HG03175 (cell line): Measurements from ENCODE around the gene IARS1.

ENCODE experiments used
- ATAC-seq: cut with Tn5 transposase; IDR thresholded peaks from one replicate; pipeline ENCODE4 v1.9.1; 2021; ENCODE audit warnings: mild to moderate bottlenecking, moderate library complexity; ENCODE audit not compliant: unreplicated experiment

The IARS1 gene

DNA sequence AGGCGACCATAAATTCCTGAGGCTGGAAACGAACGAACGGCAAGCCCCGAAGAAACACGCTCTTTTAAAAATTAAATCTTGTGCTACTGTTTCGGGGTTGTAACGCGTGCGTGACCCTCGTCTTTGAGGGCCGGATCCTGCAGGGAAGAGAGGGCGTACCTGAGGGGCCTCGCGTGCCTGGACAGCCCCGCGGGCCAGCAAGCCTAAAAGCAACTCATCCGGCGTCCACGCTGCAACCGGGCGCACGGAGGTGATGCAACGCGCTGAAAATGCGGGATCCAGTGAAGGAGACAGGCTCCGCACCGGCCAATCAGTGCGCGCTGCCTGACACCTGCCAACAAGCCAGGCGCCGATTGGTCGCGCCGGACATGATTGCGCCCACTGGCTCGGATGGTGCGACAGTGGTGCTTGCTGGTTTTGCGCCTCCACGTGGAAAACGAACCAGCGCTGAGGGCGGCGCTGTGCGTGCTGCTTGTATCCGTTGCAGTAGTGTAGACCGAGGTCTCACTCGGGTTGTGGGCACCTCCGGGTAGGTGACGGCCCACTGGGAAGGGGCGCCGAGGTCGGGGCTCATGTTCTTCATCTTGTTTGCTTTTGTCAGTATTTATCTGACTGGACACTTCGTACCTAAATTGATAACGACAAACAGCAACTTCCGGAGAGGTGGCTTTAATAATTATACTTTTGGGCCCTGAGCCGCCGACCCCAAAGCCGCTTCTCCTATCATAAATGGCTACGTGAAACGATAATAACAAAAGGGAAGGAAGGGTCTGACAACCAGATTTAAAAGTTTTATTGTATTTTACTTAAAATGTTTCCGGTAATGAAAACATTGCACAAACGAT, at the start of gene IARS1:
Gene IARS1, minus strand, starts transcription at position 246 of the 845 bp plus-strand sequence. CDS start 4,278 bp downstream, outside the sequence.
- peak; percentile 97 for ATAC-seq

- ATAC-seq, result no peak
Observed at GRCh38 chr9:92342825-92343488, 49.5 kb upstream of the IARS1 start.

DNA sequence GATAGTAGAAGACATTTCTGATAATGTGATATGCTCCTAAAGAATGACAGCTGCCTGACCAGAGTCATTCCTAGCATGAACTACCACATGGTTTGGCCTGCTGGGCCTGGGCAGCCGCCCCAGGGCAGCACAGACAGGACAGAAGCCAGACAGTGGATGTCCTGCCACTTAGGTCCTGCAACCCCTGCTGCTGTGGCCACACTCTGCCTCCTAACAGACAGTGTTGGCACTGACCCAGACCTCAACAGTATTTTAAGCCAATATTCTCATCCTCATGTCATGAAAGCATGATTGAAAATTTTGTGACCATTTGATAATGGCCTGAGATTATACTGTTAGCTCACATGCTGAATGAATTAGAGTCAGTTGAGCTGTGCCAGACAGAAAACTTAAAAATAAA, 48.1 kb upstream of the IARS1 start:
- no peak for ATAC-seq

DNA sequence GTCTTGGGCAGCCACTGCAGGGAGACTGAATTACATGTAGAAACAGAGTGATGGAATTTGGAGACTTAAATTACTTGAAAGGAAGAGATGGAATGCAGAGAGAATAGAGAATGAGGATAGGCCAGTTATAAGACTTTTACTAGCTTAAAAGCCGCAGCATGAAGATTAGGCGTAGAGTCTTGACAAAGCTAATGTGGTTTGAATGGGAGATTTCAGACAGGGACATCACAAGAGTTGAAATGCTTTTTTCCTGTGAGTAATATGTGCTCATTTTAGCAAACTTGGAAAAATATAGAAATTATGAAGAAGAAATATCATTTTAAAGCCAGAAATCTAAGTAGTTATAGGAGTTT, 39.8 kb upstream of the IARS1 start:
- ATAC-seq, result no peak

DNA sequence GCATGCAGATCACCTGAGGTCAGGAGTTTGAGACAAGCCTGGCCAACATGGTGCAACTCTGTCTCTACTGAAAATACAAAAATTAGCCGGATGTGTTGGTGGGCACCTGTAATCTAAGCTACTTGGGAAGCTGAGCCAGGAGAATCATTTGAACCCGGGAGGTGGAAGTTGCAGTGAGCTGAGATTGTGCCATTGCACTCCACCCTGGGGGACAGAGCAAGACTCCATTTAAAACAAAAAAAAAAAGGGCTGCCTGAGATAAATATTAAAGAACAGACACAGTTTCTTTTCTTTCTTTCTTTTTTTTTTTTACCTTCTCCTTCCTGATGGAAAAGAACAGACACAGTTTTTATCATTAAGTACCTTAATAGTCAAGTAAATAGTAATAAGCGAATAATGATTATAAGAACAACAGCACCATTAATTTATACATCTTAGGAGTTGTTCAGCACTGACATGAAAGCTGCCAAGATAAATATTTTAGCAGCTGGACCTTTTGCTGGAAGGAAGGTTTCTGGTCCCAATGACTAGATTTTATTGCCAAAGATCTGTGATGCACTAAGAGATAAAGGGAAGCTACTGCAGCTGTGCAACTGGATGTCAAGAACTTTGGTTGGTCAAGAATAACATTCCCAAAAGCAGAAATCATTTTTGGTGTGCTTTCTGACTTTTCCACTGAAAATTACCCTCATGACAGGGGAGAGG, 39.2 kb upstream of the IARS1 start:
- no peak for ATAC-seq

DNA sequence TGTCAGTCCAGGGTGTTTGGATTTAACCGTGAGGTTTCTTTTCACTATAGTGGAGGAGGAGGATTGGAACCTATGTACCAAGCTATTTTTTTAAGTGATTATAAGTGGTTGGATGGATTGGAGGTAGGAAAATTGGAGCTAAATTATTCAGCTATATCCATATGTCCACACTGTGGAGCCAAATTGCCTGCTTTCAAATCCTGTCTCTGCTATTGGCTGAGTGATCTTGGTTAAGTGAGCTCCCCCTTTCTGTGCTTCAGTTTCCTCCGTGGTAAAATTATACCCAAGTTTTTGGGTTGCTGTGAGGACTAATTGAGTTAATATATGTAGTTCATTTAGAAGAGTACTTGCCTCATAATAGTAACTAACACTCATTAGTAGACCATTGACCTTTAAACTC, 34.7 kb upstream of the IARS1 start:
- no peak for ATAC-seq

DNA sequence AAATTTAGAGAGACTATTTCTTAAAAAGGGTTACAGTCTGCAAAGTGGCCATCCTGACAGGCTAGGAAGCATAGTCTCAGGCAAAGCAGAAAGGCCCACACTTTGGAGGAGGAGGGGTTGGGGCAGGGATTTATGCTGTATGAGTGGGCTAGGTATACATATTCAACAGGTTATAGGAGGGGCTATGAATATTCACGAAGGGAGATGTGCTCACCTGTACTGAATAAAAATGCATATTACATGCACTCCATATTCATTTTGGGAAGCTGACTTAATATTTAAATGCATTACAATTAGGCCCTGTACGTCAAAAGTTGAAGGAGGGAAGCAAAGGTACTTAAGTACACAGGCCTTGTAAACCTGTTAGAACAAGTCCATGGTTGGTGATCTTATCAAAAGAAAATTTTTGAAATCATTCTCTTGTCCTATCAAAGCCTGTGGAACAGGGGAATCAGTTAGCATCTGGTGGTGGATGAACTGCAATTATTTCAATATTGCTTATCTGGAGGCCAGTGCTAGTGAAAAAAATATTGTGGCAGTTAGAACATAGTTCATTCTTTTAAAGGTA, 33.9 kb upstream of the IARS1 start:
- ATAC-seq, result no peak

DNA sequence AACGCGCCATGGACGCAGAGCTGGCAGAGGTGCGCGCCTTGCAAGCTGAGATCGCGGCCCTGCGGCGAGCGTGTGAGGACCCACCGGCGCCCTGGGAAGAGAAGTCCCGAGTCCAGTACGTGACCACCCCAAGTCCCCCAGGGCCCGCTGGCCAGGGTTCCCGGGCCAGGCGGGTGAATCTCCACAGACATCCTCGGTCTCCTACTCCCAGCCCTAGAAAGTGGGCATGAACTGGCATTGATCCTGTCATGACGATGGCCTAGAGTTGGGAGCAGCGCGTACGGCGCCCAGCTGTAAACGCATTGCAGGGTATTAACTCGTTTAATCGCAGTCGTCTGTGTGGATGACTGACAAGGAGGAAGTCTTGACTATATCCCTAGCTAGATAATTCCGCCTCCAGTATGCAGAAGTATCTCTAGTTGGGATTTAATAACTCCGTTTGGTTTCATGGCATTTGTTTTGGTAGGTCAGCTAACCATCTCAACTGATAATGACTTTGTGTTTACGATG, 32.5 kb upstream of the IARS1 start:
- no peak for ATAC-seq

DNA sequence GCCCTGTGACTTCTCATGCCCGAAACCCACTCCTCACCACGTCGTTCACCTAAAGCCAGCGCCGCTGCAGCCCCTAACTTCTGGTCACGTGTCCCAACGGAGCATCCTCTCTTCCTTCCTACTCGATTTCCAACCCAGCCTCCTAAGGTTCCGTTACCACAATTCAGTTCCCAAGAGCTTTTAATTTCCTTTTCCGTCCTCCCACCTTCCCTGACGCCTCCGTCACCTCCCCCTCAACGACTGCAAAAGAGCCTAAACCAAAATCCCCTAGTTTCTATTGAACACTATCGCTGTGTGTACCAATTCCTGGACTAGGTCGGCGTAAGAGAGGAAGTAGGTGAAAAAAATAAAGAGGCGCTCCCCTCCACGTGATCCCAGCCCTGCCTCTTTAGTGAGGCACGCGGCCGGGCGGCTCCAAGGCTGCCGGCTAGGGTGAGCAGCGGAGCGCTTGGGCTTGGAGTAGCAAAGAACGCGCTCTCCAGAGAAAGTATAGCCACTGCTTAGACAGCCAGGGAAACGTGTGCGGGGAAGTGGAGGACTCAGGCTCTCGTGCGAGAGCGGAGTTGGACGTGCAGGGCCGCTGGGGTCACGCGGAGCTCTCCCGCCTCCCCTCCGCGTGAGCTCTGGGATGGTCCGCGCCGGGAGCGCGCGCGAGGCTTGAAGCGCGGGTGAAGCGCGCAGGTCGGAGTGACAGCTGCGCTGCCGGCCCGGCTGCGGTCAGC, 31.9 kb upstream of the IARS1 start, which contains the start of the genes CENPP and NOL8:
Gene CENPP, plus strand, starts transcription at position 685 of the 722 bp plus-strand sequence.
Gene NOL8, minus strand, starts transcription at position 82 of the 722 bp plus-strand sequence. CDS start 1,189 bp downstream, outside the sequence.
- ATAC-seq, result peak; percentile 95

GRCh38 chr9:92324889-92325268, 31.4 kb upstream of the IARS1 start:
- peak; percentile 10 for ATAC-seq

- no peak for ATAC-seq
Observed at GRCh38 chr9:92324431-92324830, 30.9 kb upstream of the IARS1 start.

DNA sequence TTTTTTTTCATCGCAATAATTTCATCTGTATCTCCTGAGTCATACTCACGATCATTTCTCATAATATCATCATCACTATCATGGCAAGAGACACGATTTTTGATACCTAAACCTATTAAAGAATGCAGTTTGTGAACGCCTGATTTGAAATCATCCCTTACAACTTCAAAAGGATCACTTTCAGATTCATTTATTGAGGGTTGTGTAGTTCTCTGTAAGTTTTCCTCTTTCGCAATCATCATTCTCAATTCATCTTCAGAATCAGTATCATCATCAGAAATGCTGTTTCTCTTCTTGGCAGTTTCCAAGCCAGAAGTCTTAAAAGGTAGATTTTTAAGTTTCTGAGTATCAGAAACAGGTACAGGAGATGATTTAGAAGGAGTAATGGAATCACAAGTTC, 22.0 kb upstream of the IARS1 start:
- no peak for ATAC-seq

DNA sequence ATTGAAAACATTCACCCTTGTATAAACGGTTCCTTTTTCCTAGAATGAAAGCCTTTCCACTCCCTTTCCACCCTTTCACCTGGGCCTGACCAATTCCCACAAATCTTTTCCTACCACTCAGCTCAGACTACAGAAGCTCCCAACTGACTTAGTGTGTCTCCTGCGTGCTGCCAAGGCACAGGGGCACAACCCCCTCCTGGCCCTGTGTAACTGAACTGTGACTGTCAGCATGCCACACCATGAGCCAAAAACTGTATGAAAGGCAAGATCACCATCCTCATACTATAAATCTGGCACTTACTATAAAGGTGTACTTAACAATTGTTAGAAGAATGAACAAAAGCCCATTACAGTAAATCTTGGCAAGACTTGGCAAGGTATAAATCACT, 20.1 kb upstream of the IARS1 start:
- no peak for ATAC-seq

- no peak for ATAC-seq
Observed at GRCh38 chr9:92312887-92313623, 19.6 kb upstream of the IARS1 start.

DNA sequence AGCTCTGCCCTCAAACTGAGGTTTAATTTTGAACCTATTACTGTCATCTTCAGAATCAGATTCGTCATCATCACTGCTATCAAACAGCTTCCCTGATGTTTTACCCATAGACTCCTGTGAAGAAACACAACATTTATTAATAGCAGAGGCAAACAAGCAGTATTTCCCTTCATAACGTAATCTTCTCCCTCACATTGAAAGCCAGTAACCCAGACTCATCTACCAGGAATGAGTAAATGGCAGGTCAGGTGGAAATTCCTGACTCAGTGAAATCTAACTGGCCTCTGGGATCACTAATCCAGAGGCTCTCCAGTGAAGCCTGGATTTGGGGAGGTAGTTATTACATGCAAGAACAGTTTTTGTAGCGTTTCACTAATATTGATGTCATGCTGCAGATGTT, 17.1 kb upstream of the IARS1 start:
- ATAC-seq, result no peak

GRCh38 chr9:92308893-92309292, 15.4 kb upstream of the IARS1 start:
- ATAC-seq, result no peak

- no peak for ATAC-seq
Observed at GRCh38 chr9:92300936-92301335, 7.4 kb upstream of the IARS1 start.

DNA sequence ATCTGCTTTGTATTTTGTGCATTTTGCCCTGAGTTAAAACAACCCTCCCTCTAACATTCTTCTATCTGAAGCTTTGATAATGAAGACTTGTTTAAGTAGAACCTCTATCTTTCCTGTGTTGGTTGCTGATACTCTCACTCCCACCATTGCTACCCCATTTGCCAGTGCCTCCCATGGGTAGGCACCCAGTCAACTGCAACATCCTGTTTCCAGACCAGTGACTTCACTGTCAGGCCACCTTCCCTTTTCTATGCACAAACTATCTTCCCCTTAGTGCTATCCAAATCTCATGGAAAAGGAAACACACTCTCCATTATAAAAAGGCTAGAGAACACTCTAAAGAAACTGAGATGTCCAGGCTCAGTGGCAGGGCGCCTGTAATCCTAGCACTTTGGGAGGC, 5.6 kb upstream of the IARS1 start:
- ATAC-seq, result peak; percentile 50

- ATAC-seq, result no peak
Observed at GRCh38 chr9:92298036-92298435, 4.5 kb upstream of the IARS1 start.

GRCh38 chr9:92297611-92298010, 4.1 kb upstream of the IARS1 start:
- ATAC-seq, result no peak
